MM.1S (cell line): Measurements from ENCODE around the gene KCNJ2.

Source experiments
- DNase-seq: peaks from one replicate; pipeline ENCODE4 v3.0.0-alpha.2; 2015
- H2AFZ ChIP-seq: fragments of 300-600 bp; sonication (generic); 2 replicates; pipeline ENCODE4 v1.6.0; 2016; ENCODE audit warnings: antibody characterized with exemption, low read length
- H3F3A ChIP-seq: fragments of 300-600 bp; sonication (generic); 2 replicates; pipeline ENCODE4 v1.6.1; 2016; ENCODE audit warnings: mild to moderate bottlenecking, antibody characterized with exemption, low read length, moderate library complexity, mixed read lengths; ENCODE audit not compliant: insufficient read depth
- H3K27ac ChIP-seq: fragments of 300-600 bp; sonication (generic); 2 replicates; pipeline ENCODE4 v1.5.1; 2016; ENCODE audit warnings: mild to moderate bottlenecking, low read length
- H3K27me3 ChIP-seq: fragments of 300-600 bp; sonication (generic); replicated peaks from 2 replicates; pipeline ENCODE4 v1.6.0; 2016; ENCODE audit warnings: low read length; ENCODE audit not compliant: insufficient read depth
- H3K36me3 ChIP-seq: fragments of 300-600 bp; sonication (generic); replicated peaks from 2 replicates; pipeline ENCODE4 v1.6.1; 2016; ENCODE audit warnings: mild to moderate bottlenecking, low read length, mixed read lengths; ENCODE audit not compliant: insufficient read depth
- H3K4me1 ChIP-seq: fragments of 300-600 bp; sonication (generic); 2 replicates; pipeline ENCODE4 v1.6.1; 2016; ENCODE audit warnings: low read length, mixed read lengths
- H3K4me2 ChIP-seq: fragments of 300-600 bp; sonication (generic); 2 replicates; pipeline ENCODE4 v1.6.0; 2016; ENCODE audit warnings: low read depth, low read length
- H3K4me3 ChIP-seq: fragments of 300-600 bp; sonication (generic); 2 replicates; pipeline ENCODE4 v1.5.1; 2016; ENCODE audit warnings: low read length, mixed read lengths
- H3K79me2 ChIP-seq: fragments of 300-600 bp; sonication (generic); 2 replicates; pipeline ENCODE4 v1.6.1; 2016; ENCODE audit warnings: mixed run types, low read length, mixed read lengths
- H3K9ac ChIP-seq: fragments of 300-600 bp; sonication (generic); 2 replicates; pipeline ENCODE4 v1.6.1; 2016; ENCODE audit warnings: low read length, mixed read lengths
- H3K9me2 ChIP-seq: fragments of 300-600 bp; sonication (generic); replicated peaks from 2 replicates; pipeline ENCODE4 v1.6.1; 2016; ENCODE audit warnings: mild to moderate bottlenecking, low read length, mixed read lengths; ENCODE audit not compliant: insufficient read depth
- H3K9me3 ChIP-seq: fragments of 300-600 bp; sonication (generic); replicated peaks from 2 replicates; pipeline ENCODE4 v1.6.1; 2016; ENCODE audit warnings: mild to moderate bottlenecking, low read length, mixed read lengths; ENCODE audit not compliant: insufficient read depth
- H4K20me1 ChIP-seq: fragments of 300-600 bp; sonication (generic); 2 replicates; pipeline ENCODE4 v1.6.1; 2016; ENCODE audit warnings: mild to moderate bottlenecking, low read length, moderate library complexity, mixed read lengths; ENCODE audit not compliant: insufficient read depth
- EZH2 ChIP-seq: fragments of 300-600 bp; sonication (generic); optimal IDR thresholded peaks from 2 replicates; pipeline ENCODE3; 2017; ENCODE audit warnings: low read depth, mild to moderate bottlenecking, antibody characterized with exemption, low read length, mixed read lengths
- EZH2phosphoT487 ChIP-seq: fragments of 300-600 bp; sonication (generic); IDR thresholded peaks from 2 replicates; pipeline ENCODE4 v1.6.1; 2018; ENCODE audit warnings: antibody characterized with exemption, low read length
- TF ChIP-seq, protein P1 (sequence below): fragments of 300-600 bp; sonication (generic); IDR thresholded peaks from 2 replicates; pipeline ENCODE4 v1.5.1; 2016; ENCODE audit warnings: antibody characterized with exemption, low read length, mixed read lengths

Gene KCNJ2

DNA sequence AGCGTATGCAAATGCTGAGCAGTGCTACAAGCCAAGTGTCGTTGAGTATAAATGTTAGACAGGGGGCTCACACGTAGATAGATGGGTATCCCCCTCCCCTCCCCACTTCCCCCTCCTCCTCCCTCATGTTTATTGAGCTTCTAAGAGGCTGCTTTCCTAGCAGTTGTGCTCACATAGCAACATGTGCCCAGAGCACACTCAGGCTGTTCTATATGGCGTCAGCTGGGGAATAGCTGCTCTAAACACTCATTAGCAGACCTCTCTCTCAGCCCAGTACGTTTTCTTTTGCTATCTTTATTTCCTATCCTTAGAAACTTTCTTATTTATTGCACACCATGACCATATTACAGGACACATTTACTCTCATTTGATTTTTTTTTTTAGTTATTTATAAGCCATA, 1.8 kb downstream of the KCNJ2 start:
- no peak for TF ChIP-seq EZH2phosphoT487
- TF ChIP-seq, protein P1, sequence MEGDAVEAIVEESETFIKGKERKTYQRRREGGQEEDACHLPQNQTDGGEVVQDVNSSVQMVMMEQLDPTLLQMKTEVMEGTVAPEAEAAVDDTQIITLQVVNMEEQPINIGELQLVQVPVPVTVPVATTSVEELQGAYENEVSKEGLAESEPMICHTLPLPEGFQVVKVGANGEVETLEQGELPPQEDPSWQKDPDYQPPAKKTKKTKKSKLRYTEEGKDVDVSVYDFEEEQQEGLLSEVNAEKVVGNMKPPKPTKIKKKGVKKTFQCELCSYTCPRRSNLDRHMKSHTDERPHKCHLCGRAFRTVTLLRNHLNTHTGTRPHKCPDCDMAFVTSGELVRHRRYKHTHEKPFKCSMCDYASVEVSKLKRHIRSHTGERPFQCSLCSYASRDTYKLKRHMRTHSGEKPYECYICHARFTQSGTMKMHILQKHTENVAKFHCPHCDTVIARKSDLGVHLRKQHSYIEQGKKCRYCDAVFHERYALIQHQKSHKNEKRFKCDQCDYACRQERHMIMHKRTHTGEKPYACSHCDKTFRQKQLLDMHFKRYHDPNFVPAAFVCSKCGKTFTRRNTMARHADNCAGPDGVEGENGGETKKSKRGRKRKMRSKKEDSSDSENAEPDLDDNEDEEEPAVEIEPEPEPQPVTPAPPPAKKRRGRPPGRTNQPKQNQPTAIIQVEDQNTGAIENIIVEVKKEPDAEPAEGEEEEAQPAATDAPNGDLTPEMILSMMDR, result no peak
- TF ChIP-seq EZH2, result no peak
- no peaks in the 10 kb centered on the region for H3F3A ChIP-seq
- DNase-seq, result no peak
- H3K27me3 ChIP-seq, result peaks cover 4% of the 10 kb centered on the region; the same call in 1 of the 2 replicates
- no peaks in the 10 kb centered on the region for H4K20me1 ChIP-seq
- no peak overlapping the region for H3K9ac ChIP-seq
- H3K79me2 ChIP-seq, result no peaks in the 10 kb centered on the region
- H3K9me3 ChIP-seq, result no peaks in the 10 kb centered on the region
- no peaks in the 10 kb centered on the region for H3K4me1 ChIP-seq
- H2AFZ ChIP-seq, result no peak overlapping the region
- no peaks in the 10 kb centered on the region for H3K9me2 ChIP-seq
- no peak overlapping the region for H3K27ac ChIP-seq
- no peak overlapping the region for H3K4me3 ChIP-seq
- H3K36me3 ChIP-seq, result no peaks in the 10 kb centered on the region
- H3K4me2 ChIP-seq, result no peak overlapping the region

DNA sequence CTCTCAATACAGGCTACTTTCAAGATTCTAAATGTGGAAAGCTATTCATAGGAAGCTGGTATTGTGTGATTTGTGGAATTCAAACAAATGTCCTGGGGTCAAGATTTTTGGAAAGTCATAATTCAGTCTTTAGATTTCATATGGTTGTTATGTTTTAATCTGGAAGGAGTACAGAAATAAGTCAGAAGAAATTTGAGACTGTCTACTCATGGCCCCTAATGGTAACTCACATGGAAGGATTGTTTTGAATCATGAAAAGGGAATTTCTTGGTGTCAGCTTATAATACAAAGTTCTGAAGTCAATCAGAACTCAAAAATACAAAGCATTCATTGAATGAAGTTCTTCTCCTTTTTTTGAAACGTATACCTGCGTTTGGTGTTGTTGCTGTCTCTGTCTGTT, 3.1 kb downstream of the KCNJ2 start:
- Histone ChIP-seq H3K36me3 (no peaks in the 10 kb centered on the region), H3K4me2 (no peak overlapping the region), H3K9me3 (no peaks in the 10 kb centered on the region), H3K27me3 (peaks cover 2% of the 10 kb centered on the region; the same call in 1 of the 2 replicates), H3K4me3 (no peak overlapping the region), H3K79me2 (no peaks in the 10 kb centered on the region), H3K4me1 (no peaks in the 10 kb centered on the region), H3K9me2 (no peaks in the 10 kb centered on the region), H3K27ac (no peak overlapping the region), H2AFZ (no peak overlapping the region), H3K9ac (no peak overlapping the region), H3F3A (no peaks in the 10 kb centered on the region), H4K20me1 (no peaks in the 10 kb centered on the region)
- no peak for TF ChIP-seq EZH2phosphoT487
- no peak for TF ChIP-seq EZH2
- TF ChIP-seq, protein P1, result no peak
- no peak for DNase-seq

DNA sequence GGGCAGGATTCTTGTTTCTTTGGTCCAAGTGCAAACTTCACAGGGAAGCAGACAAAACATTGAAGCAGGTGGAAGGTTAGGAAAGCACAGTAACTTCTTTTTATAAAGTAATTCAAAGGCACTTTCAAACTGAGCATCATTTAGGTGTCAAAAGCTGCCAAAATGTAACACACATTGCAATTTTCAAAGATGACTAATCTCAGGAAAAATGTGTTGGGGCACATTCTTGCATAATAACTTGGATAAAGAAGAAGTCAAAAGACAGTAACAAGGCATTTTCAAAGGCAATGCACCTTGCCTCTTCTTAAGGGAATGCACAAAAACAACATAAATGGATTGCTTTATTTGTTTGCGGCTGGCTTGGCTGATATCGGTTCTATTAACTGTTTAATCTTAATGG, 3.6 kb downstream of the KCNJ2 start:
- Histone ChIP-seq H3K9me2 (no peaks in the 10 kb centered on the region), H4K20me1 (no peaks in the 10 kb centered on the region), H3K4me1 (no peaks in the 10 kb centered on the region), H2AFZ (no peak overlapping the region), H3K27ac (no peak overlapping the region), H3K4me2 (no peak overlapping the region), H3K27me3 (no peaks in the 10 kb centered on the region), H3F3A (no peaks in the 10 kb centered on the region), H3K4me3 (no peak overlapping the region), H3K36me3 (no peaks in the 10 kb centered on the region), H3K9ac (no peak overlapping the region), H3K79me2 (no peaks in the 10 kb centered on the region), H3K9me3 (no peaks in the 10 kb centered on the region)
- TF ChIP-seq EZH2phosphoT487 (no peak), EZH2 (no peak)
- TF ChIP-seq, protein P1, result no peak
- no peak for DNase-seq

DNA sequence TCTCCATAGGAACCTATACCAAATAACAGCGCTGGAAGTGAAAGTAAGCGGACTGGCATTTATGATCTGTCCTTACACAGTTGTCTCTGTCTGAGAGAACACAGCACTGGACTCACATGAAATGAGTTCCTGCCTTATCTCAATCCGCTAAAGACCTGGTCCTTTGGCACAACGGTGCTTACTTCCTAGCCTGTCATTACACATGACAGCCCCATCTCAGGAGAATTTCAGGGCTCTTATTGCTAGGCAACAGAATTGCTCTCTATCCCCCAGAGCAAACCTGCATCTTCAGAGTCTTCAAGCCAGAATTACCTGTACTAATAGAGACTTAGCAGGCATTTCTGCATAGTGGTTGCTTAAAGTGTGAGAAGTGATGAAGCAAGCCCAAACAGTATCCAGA, 4.3 kb downstream of the KCNJ2 start:
- no peak overlapping the region for H3K4me3 ChIP-seq
- TF ChIP-seq, protein P1, result no peak
- TF ChIP-seq EZH2phosphoT487 (no peak), EZH2 (no peak)
- no peak overlapping the region for H3K4me2 ChIP-seq
- no peaks in the 10 kb centered on the region for H4K20me1 ChIP-seq
- no peak overlapping the region for H3K27ac ChIP-seq
- no peak overlapping the region for H3K9ac ChIP-seq
- no peaks in the 10 kb centered on the region for H3K79me2 ChIP-seq
- H3K9me2 ChIP-seq, result no peaks in the 10 kb centered on the region
- H3K36me3 ChIP-seq, result no peaks in the 10 kb centered on the region
- no peaks in the 10 kb centered on the region for H3K9me3 ChIP-seq
- H3F3A ChIP-seq, result no peaks in the 10 kb centered on the region
- H2AFZ ChIP-seq, result no peak overlapping the region
- H3K27me3 ChIP-seq, result no peaks in the 10 kb centered on the region
- no peaks in the 10 kb centered on the region for H3K4me1 ChIP-seq
- no peak for DNase-seq
